Measurements from ENCODE around the gene TMPRSS5.

GRCh38 chr11:113725913-113726312 is 19.8 kb upstream of the TMPRSS5 start:
- TF ChIP-seq POLR2A (IDR thresholded peaks at IDR 0.05) (no peak), CTCF (IDR thresholded peaks at IDR 0.05) (no peak)
